HCT116 (cell line): ENCODE data around the gene TRIM37. TPM values are rescaled to one million over a fixed set of nuclear protein-coding genes. Genes with fewer than 3 reads are reported as not detected.

Experiments
- ATAC-seq: fragments of 200-7000 bp; cut with Tn5 transposase; 2 replicates; pipeline ENCODE4 v1.9.1; 2020; ENCODE audit warnings: mild to moderate bottlenecking, moderate library complexity
- BruUV-seq: library from RNA; stranded (reverse); fragments of 400-500 nt; replicated peaks from 2 replicates; lab custom pipeline; 2021; lab: Mats Ljungman, UMichigan
- CTCF ChIA-PET: fragments of 300-600 bp; sonication (Branson Sonifier 250); formaldehyde crosslinking; loops from one replicate; lab custom pipeline; 2021; ENCODE audit warnings: antibody characterized with exemption; lab: Charles Lee
- POLR2A ChIA-PET: fragments of 300-600, 350-600 bp; sonication (Branson Sonifier 250); formaldehyde crosslinking; loops from one replicate; lab custom pipeline; 2021; ENCODE audit warnings: antibody characterized with exemption; lab: Charles Lee
- RAD21 ChIA-PET, 2 experiments: fragments of 300-600 bp; sonication (Branson Sonifier 250); formaldehyde crosslinking; loops; one replicate each; lab custom pipeline; 2023; ENCODE audit warnings: low total read pairs in 2 of 2; ENCODE audit not compliant: uncharacterized antibody in 2 of 2, unreplicated experiment in 2 of 2, low non-redundant PET in 1 of 2; lab: Charles Lee
- DNase-seq: peaks from one replicate; pipeline ENCODE4 v3.0.0-alpha.2; 2010; ENCODE audit warnings: low read depth, low spot score
- H2AFZ ChIP-seq: fragments of 200-600 bp; shearing (Covaris generic), sonication (generic); 2 replicates; pipeline ENCODE4 v1.6.1; 2017; ENCODE audit warnings: low read depth, mixed run types, mixed read lengths, antibody characterized with exemption, low read length; ENCODE audit not compliant: poor library complexity, severe bottlenecking
- H3K27ac ChIP-seq: 2 replicates; pipeline ENCODE4 v1.5.1; 2012; ENCODE audit warnings: low read depth, low read length
- H3K27me3 ChIP-seq: fragments of 200-600 bp; sonication (generic); 2 replicates; pipeline ENCODE4 v1.6.1; 2016; ENCODE audit warnings: mixed run types, low read length, mixed read lengths; ENCODE audit not compliant: insufficient read depth
- H3K36me3 ChIP-seq, 2 experiments: fragments of 200-500 bp in 1 of 2; fragments of 200-600 bp in 1 of 2; sonication (Bioruptor generic) in 1 of 2; sonication (generic) in 1 of 2; 2 replicates each; pipeline versions ENCODE4 v1.5.1 to v1.6.1; 2014 to 2016; ENCODE audit warnings: low read length in 2 of 2, inconsistent platforms in 1 of 2, mixed read lengths in 1 of 2, mixed run types in 1 of 2; ENCODE audit not compliant: insufficient read depth in 2 of 2, control insufficient read depth in 1 of 2
- H3K4me1 ChIP-seq, 2 experiments: fragments of 200-600 bp in 1 of 2; sonication (generic) in 1 of 2; 2 replicates each; pipeline versions ENCODE4 v1.5.1 to v1.6.1; 2012 to 2017; ENCODE audit warnings: low read length in 2 of 2, inconsistent platforms in 1 of 2, mild to moderate bottlenecking in 1 of 2, mixed read lengths in 1 of 2, mixed run types in 1 of 2, moderate library complexity in 1 of 2; ENCODE audit not compliant: insufficient read depth in 2 of 2, control insufficient read depth in 1 of 2
- H3K4me2 ChIP-seq: fragments of 200-600 bp; sonication (generic); 2 replicates; pipeline ENCODE4 v1.6.1; 2017; ENCODE audit warnings: mixed run types, low read length, mixed read lengths
- H3K4me3 ChIP-seq, 2 experiments: fragments of 200-600 bp in 1 of 2; sonication (generic) in 1 of 2; replicated peaks in 1 of 2; 2 replicates each; pipeline ENCODE4 v1.5.1; 2011 to 2016; ENCODE audit warnings: low read length in 2 of 2, control low read depth in 1 of 2, low read depth in 1 of 2, mild to moderate bottlenecking in 1 of 2, mixed read lengths in 1 of 2, mixed run types in 1 of 2
- H3K79me2 ChIP-seq: fragments of 200-600 bp; sonication (generic); 2 replicates; pipeline ENCODE4 v1.6.1; 2017; ENCODE audit warnings: mild to moderate bottlenecking, mixed run types, low read length, moderate library complexity, mixed read lengths; ENCODE audit not compliant: insufficient read depth
- H3K9ac ChIP-seq: fragments of 200-600 bp; sonication (generic); 2 replicates; pipeline ENCODE4 v1.6.1; 2016; ENCODE audit warnings: low read length, mixed read lengths
- H3K9me2 ChIP-seq: fragments of 200-600 bp; sonication (generic), shearing (Covaris generic); 2 replicates; pipeline ENCODE4 v1.6.1; 2017; ENCODE audit warnings: mixed run types, mild to moderate bottlenecking, moderate library complexity; ENCODE audit not compliant: insufficient read depth
- H3K9me3 ChIP-seq, 2 experiments: fragments of 200-500 bp in 1 of 2; fragments of 200-600 bp in 1 of 2; sonication (Bioruptor generic) in 1 of 2; sonication (generic) in 1 of 2; 2 replicates each; pipeline ENCODE4 v1.6.1; 2014 to 2017; ENCODE audit warnings: low read length in 2 of 2, mixed read lengths in 2 of 2, inconsistent platforms in 1 of 2, low read depth in 1 of 2, mild to moderate bottlenecking in 1 of 2, mixed run types in 1 of 2, moderate library complexity in 1 of 2; ENCODE audit not compliant: control insufficient read depth in 1 of 2, insufficient read depth in 1 of 2
- H4K20me1 ChIP-seq: fragments of 200-600 bp; sonication (generic), shearing (Covaris generic); 2 replicates; pipeline ENCODE4 v1.6.1; 2017; ENCODE audit warnings: mixed run types, mild to moderate bottlenecking, moderate library complexity; ENCODE audit not compliant: insufficient read depth
- ATF3 ChIP-seq: IDR thresholded peaks from 2 replicates; pipeline ENCODE4 v1.6.1; 2012
- CTCF ChIP-seq, 3 experiments: fragments of 200-600 bp in 1 of 3; sonication (generic) in 1 of 3; IDR thresholded peaks in 2 of 3; conservative IDR thresholded peaks in 1 of 3; 2 replicates each; pipeline ENCODE4 v1.5.1; 2012 to 2017; ENCODE audit warnings: low read depth in 2 of 3, low read length in 2 of 3, antibody characterized with exemption in 1 of 3, borderline replicate concordance in 1 of 3, control low read depth in 1 of 3, mild to moderate bottlenecking in 1 of 3, mixed read lengths in 1 of 3, mixed run types in 1 of 3, moderate library complexity in 1 of 3; ENCODE audit not compliant: insufficient read depth in 1 of 3
- EGR1 ChIP-seq: IDR thresholded peaks from 2 replicates; pipeline ENCODE4 v1.6.1; 2012; ENCODE audit warnings: low read depth
- EZH2phosphoT487 ChIP-seq: fragments of 200-600 bp; IDR thresholded peaks from 2 replicates; pipeline ENCODE4 v1.6.1; 2018; ENCODE audit warnings: antibody characterized with exemption, borderline replicate concordance
- FOSL1 ChIP-seq: IDR thresholded peaks from 2 replicates; pipeline ENCODE4 v1.6.1; 2012; ENCODE audit warnings: low read depth
- JUND ChIP-seq: IDR thresholded peaks from 2 replicates; pipeline ENCODE4 v1.6.1; 2012
- MAX ChIP-seq: IDR thresholded peaks from 2 replicates; pipeline ENCODE4 v1.6.1; 2012
- POLR2A ChIP-seq: IDR thresholded peaks from 2 replicates; pipeline ENCODE4 v1.7.0; 2011; ENCODE audit warnings: borderline replicate concordance; ENCODE audit not compliant: insufficient read depth, insufficient read length; ENCODE audit errors: extremely low read depth
- POLR2AphosphoS5 ChIP-seq: IDR thresholded peaks from 2 replicates; pipeline ENCODE4 v1.6.1; 2011; ENCODE audit warnings: mild to moderate bottlenecking, low read depth, low read length, moderate library complexity
- RAD21 ChIP-seq: IDR thresholded peaks from 2 replicates; pipeline ENCODE4 v1.6.1; 2012; ENCODE audit warnings: low read depth, mild to moderate bottlenecking
- SP1 ChIP-seq: IDR thresholded peaks from 2 replicates; pipeline ENCODE4 v1.6.1; 2012; ENCODE audit warnings: low read depth
- SRF ChIP-seq: IDR thresholded peaks from 2 replicates; pipeline ENCODE4 v1.6.1; 2012; ENCODE audit warnings: low read depth
- intact Hi-C: fragments of 100-400 bp; cut with micrococcal nuclease; formaldehyde crosslinking; loops from 2 replicates; pipeline ENCODE4 v1.10.0; 2022
- total RNA-seq: library from RNA; stranded (reverse); gene quantifications from one replicate; pipeline ENCODE4 v1.2.1, GENCODE V29; 2021; ENCODE audit not compliant: unreplicated experiment
- TF ChIP-seq, protein P1 (sequence below): IDR thresholded peaks from 2 replicates; pipeline ENCODE4 v1.6.1; 2011; ENCODE audit warnings: mild to moderate bottlenecking, low read length, moderate library complexity; ENCODE audit not compliant: insufficient replicate concordance; ENCODE audit errors: extremely low read depth

The TRIM37 gene
- total RNA-seq, 1 experiment from 2014 or later, result 55.7 TPM

DNA sequence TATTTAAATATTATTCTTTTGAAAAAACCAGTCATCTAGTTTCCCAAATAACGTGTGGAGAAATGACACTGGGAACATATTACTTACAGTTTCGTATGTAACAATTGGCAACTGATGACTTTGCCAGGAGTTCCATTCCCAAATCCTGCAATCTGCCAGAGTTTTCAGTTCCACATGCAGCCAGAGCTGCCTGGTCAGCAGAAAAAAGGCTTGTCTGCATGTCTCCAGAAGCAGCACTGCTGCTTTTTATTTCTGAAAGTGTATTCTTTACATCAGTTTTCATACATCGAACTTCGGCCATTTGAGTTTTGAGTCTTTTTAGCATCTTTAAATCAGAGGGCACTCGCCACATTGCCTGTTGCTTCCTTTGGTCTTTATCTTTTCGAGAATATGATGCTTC, 78.4 kb downstream of the TRIM37 start:
- Histone ChIP-seq H3K4me1 (no peaks in the 10 kb centered on the region), H2AFZ (no peak overlapping the region), H3K4me2 (no peak overlapping the region), H4K20me1 (no peaks in the 10 kb centered on the region), H3K9me3 (no peaks in the 10 kb centered on the region), H3K36me3 (peaks cover 4 to 19% of the 10 kb centered on the region in 2 experiments), H3K27me3 (no peaks in the 10 kb centered on the region), H3K9me2 (no peaks in the 10 kb centered on the region), H3K27ac (no peak overlapping the region), H3K79me2 (no peaks in the 10 kb centered on the region), H3K4me3 (no peak overlapping the region), H3K9ac (no peak overlapping the region)
- CTCF ChIA-PET, result no interaction called here
- POLR2A ChIA-PET, result no interaction called here
- BruUV-seq, result no TSS peak
- no peak for ATAC-seq
- no peak for DNase-seq
- RAD21 ChIA-PET, result no interaction called here
- intact Hi-C loops, result no loop called here
- no peak for TF ChIP-seq EZH2phosphoT487
- no peak for TF ChIP-seq POLR2A
- no peak for TF ChIP-seq CTCF (IDR thresholded peaks at IDR 0.05 in 2 of 3, conservative IDR thresholded peaks at IDR 0.05 in 1 of 3; ENCODE audit: borderline replicate concordance in 1 of 3, insufficient read depth in 1 of 3, low read depth in 2 of 3, low read length in 2 of 3)
- TF ChIP-seq FOSL1, result no peak
- TF ChIP-seq, protein P1, sequence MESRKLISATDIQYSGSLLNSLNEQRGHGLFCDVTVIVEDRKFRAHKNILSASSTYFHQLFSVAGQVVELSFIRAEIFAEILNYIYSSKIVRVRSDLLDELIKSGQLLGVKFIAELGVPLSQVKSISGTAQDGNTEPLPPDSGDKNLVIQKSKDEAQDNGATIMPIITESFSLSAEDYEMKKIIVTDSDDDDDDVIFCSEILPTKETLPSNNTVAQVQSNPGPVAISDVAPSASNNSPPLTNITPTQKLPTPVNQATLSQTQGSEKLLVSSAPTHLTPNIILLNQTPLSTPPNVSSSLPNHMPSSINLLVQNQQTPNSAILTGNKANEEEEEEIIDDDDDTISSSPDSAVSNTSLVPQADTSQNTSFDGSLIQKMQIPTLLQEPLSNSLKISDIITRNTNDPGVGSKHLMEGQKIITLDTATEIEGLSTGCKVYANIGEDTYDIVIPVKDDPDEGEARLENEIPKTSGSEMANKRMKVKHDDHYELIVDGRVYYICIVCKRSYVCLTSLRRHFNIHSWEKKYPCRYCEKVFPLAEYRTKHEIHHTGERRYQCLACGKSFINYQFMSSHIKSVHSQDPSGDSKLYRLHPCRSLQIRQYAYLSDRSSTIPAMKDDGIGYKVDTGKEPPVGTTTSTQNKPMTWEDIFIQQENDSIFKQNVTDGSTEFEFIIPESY, result no peak
- no peak for TF ChIP-seq RAD21
- TF ChIP-seq SRF, result no peak
- no peak for TF ChIP-seq EGR1
- TF ChIP-seq SP1, result no peak
- TF ChIP-seq POLR2AphosphoS5, result no peak
- no peak for TF ChIP-seq ATF3
- TF ChIP-seq JUND, result no peak
- no peak for TF ChIP-seq MAX
